ENCODE measurements around the gene RBM23.

RBM23 gene

GRCh38 chr14:22844221-22845102, 74.5 kb downstream of the RBM23 start:
- DNase-seq (ENCODE audit: insufficient read length) (no peak), FAIRE-seq (no peak)
- TF ChIP-seq POLR2AphosphoS5 (IDR thresholded peaks at IDR 0.05; ENCODE audit: low read depth, low read length) (no peak), POLR2A (IDR thresholded peaks at IDR 0.05; ENCODE audit: low read depth, low read length) (no peak), TAF1 (IDR thresholded peaks at IDR 0.05; ENCODE audit: borderline replicate concordance, low read depth, low read length) (no peak)
